Measurements from ENCODE around the gene PPM1H. TPM values are rescaled to one million over a fixed set of nuclear protein-coding genes. Genes with fewer than 3 reads are reported as not detected.

The PPM1H gene
- total RNA-seq, 4 donors from 2014 or later, result 0.46 to 3.4 (median 1.3) TPM

GRCh38 chr12:62714181-62714773, 220.7 kb downstream of the PPM1H start:
- H3K27ac ChIP-seq, result peak overlapping the region in 3 of 4 donors; percentile 37 to 46 (median 45)
- H3K4me1 ChIP-seq, result peaks cover 0 to 16% of the 10 kb centered on the region in 2 donors
- no peak overlapping the region for H3K4me3 ChIP-seq
- TF ChIP-seq POLR2A (IDR thresholded peaks at IDR 0.05) (no peak), CTCF (IDR thresholded peaks at IDR 0.05 in 4 of 5, conservative IDR thresholded peaks at IDR 0.05 in 1 of 5) (no peak)
- intact Hi-C loops (cut with DNase I; ENCODE audit: low total_unique reads), result no loop called here
- H3K36me3 ChIP-seq, result no peaks in the 10 kb centered on the region
- no peaks in the 10 kb centered on the region for H3K9me3 ChIP-seq
- in situ Hi-C loops (cut with MboI; ENCODE audit: low sequenced_read_pairs in 4 of 4), result no loop called here
- no peak for DNase-seq
- no peak for ATAC-seq
- no peaks in the 10 kb centered on the region for H3K27me3 ChIP-seq

- ATAC-seq, result no peak
- H3K36me3 ChIP-seq, result no peaks in the 10 kb centered on the region
- no peaks in the 10 kb centered on the region for H3K27me3 ChIP-seq
- H3K4me1 ChIP-seq, result peaks cover 0 to 11% of the 10 kb centered on the region in 2 donors
- TF ChIP-seq POLR2A (IDR thresholded peaks at IDR 0.05) (no peak), CTCF (IDR thresholded peaks at IDR 0.05 in 4 of 5, conservative IDR thresholded peaks at IDR 0.05 in 1 of 5) (no peak)
- H3K9me3 ChIP-seq, result no peaks in the 10 kb centered on the region
- H3K27ac ChIP-seq, result no peak overlapping the region
- in situ Hi-C loops (cut with MboI; ENCODE audit: low sequenced_read_pairs in 4 of 4), result no loop called here
- no peak for DNase-seq
- intact Hi-C loops (cut with DNase I; ENCODE audit: low total_unique reads), result no loop called here
- H3K4me3 ChIP-seq, result no peak overlapping the region
These were observed 221.2 kb downstream of the PPM1H start for GRCh38 chr12:62713723-62714122.

- no peaks in the 10 kb centered on the region for H3K36me3 ChIP-seq
- TF ChIP-seq CTCF (IDR thresholded peaks at IDR 0.05 in 4 of 5, conservative IDR thresholded peaks at IDR 0.05 in 1 of 5) (no peak), POLR2A (IDR thresholded peaks at IDR 0.05) (no peak)
- DNase-seq, result no peak
- in situ Hi-C loops (cut with MboI; ENCODE audit: low sequenced_read_pairs in 4 of 4) (no loop called here), intact Hi-C loops (cut with DNase I; ENCODE audit: low total_unique reads) (no loop called here)
- ATAC-seq, result no peak
- no peak overlapping the region for H3K4me3 ChIP-seq
- H3K27me3 ChIP-seq, result no peaks in the 10 kb centered on the region
- peaks cover 0 to 9% of the 10 kb centered on the region in 2 donors for H3K4me1 ChIP-seq
- H3K9me3 ChIP-seq, result no peaks in the 10 kb centered on the region
- H3K27ac ChIP-seq, result no peak overlapping the region
These were observed 222.0 kb downstream of the PPM1H start for GRCh38 chr12:62712681-62713573.

GRCh38 chr12:62711631-62712241, 223.2 kb downstream of the PPM1H start:
- Histone ChIP-seq H3K27ac (no peak overlapping the region), H3K27me3 (no peaks in the 10 kb centered on the region), H3K9me3 (no peaks in the 10 kb centered on the region), H3K36me3 (no peaks in the 10 kb centered on the region), H3K4me3 (no peak overlapping the region), H3K4me1 (peaks cover 0 to 9% of the 10 kb centered on the region in 2 donors)
- in situ Hi-C loops (cut with MboI; ENCODE audit: low sequenced_read_pairs in 4 of 4) (no loop called here), intact Hi-C loops (cut with DNase I; ENCODE audit: low total_unique reads) (no loop called here)
- ATAC-seq (no peak), DNase-seq (no peak)
- TF ChIP-seq POLR2A (IDR thresholded peaks at IDR 0.05), result no peak

GRCh38 chr12:62709311-62709710, 225.6 kb downstream of the PPM1H start:
- intact Hi-C loops (cut with DNase I; ENCODE audit: low total_unique reads) (no loop called here), in situ Hi-C loops (cut with MboI; ENCODE audit: low sequenced_read_pairs in 4 of 4) (no loop called here)
- Histone ChIP-seq H3K4me3 (no peak overlapping the region), H3K27me3 (no peaks in the 10 kb centered on the region), H3K36me3 (no peaks in the 10 kb centered on the region), H3K27ac (no peak overlapping the region), H3K9me3 (no peaks in the 10 kb centered on the region), H3K4me1 (no peaks in the 10 kb centered on the region)
- TF ChIP-seq POLR2A (IDR thresholded peaks at IDR 0.05), result no peak
- TF ChIP-seq CTCF (IDR thresholded peaks at IDR 0.05 in 4 of 5, conservative IDR thresholded peaks at IDR 0.05 in 1 of 5), result no peak
- no peak for DNase-seq
- ATAC-seq, result no peak

Measured in gastrocnemius medialis (tissue), 4 donors.